H9 (cell line): Measurements from ENCODE around the gene CAMTA1. TPM values are rescaled to one million over a fixed set of nuclear protein-coding genes. Genes with fewer than 3 reads are reported as not detected.

Source experiments
- DNase-seq: peaks from one replicate; pipeline ENCODE4 v3.0.0-alpha.2; 2017
- H2AFZ ChIP-seq: one replicate; pipeline ENCODE4 v1.6.1; 2013; ENCODE audit warnings: mild to moderate bottlenecking, low read length, control low read depth, moderate library complexity
- H2AK5ac ChIP-seq: 2 replicates; pipeline ENCODE4 v1.6.1; 2013; ENCODE audit warnings: low read length, control low read depth, mixed read lengths; ENCODE audit not compliant: insufficient read length
- H2BK120ac ChIP-seq: one replicate; pipeline ENCODE4 v1.6.1; 2013; ENCODE audit warnings: low read depth, mild to moderate bottlenecking, low read length, control low read depth, inconsistent platforms; ENCODE audit not compliant: poor library complexity, severe bottlenecking
- H2BK12ac ChIP-seq: 2 replicates; pipeline ENCODE4 v1.6.1; 2013; ENCODE audit warnings: low read length, control low read depth, mixed read lengths, low read depth; ENCODE audit not compliant: insufficient read length
- H2BK15ac ChIP-seq: 2 replicates; pipeline ENCODE4 v1.6.1; 2013; ENCODE audit warnings: low read depth, low read length, control low read depth
- H2BK20ac ChIP-seq: one replicate; pipeline ENCODE4 v1.6.1; 2013; ENCODE audit warnings: low read depth, mild to moderate bottlenecking, low read length, control low read depth, inconsistent platforms; ENCODE audit not compliant: poor library complexity, severe bottlenecking
- H2BK5ac ChIP-seq: 2 replicates; pipeline ENCODE4 v1.6.1; 2013; ENCODE audit warnings: low read length, control low read depth, mixed read lengths; ENCODE audit not compliant: insufficient read length
- H3K14ac ChIP-seq: 2 replicates; pipeline ENCODE4 v1.6.1; 2013; ENCODE audit warnings: low read length, control low read depth; ENCODE audit not compliant: insufficient read depth
- H3K18ac ChIP-seq: 2 replicates; pipeline ENCODE4 v1.6.1; 2013; ENCODE audit warnings: low read depth, mild to moderate bottlenecking, mixed read lengths, low read length, control low read depth; ENCODE audit not compliant: insufficient read length
- H3K23ac ChIP-seq: 2 replicates; pipeline ENCODE4 v1.6.1; 2013; ENCODE audit warnings: low read length, control low read depth, mixed read lengths, low read depth; ENCODE audit not compliant: insufficient read length
- H3K23me2 ChIP-seq: 2 replicates; pipeline ENCODE4 v1.6.1; 2013; ENCODE audit warnings: low read depth, mild to moderate bottlenecking, mixed read lengths, low read length, control low read depth; ENCODE audit not compliant: insufficient read length, poor library complexity, severe bottlenecking
- H3K27ac ChIP-seq: 2 replicates; pipeline ENCODE4 v1.5.1; 2013; ENCODE audit warnings: low read length, control low read depth, mixed read lengths, low read depth; ENCODE audit not compliant: insufficient read length
- H3K27me3 ChIP-seq: 2 replicates; pipeline ENCODE4 v1.6.1; 2013; ENCODE audit warnings: low read length, control low read depth, inconsistent platforms; ENCODE audit not compliant: insufficient read depth
- H3K4ac ChIP-seq: 2 replicates; pipeline ENCODE4 v1.6.1; 2013; ENCODE audit warnings: low read depth, mild to moderate bottlenecking, control low read depth, inconsistent platforms, low read length, moderate library complexity
- H3K4me1 ChIP-seq: 2 replicates; pipeline ENCODE4 v1.6.1; 2013; ENCODE audit warnings: low read length, control low read depth, inconsistent platforms; ENCODE audit not compliant: insufficient read depth
- H3K4me2 ChIP-seq: 2 replicates; pipeline ENCODE4 v1.6.1; 2013; ENCODE audit warnings: low read length, control low read depth, mixed read lengths; ENCODE audit not compliant: insufficient read length, insufficient read depth
- H3K56ac ChIP-seq: 2 replicates; pipeline ENCODE4 v1.6.1; 2013; ENCODE audit warnings: low read depth, mild to moderate bottlenecking, mixed read lengths, low read length, control low read depth; ENCODE audit not compliant: insufficient read length
- H3K79me1 ChIP-seq: 2 replicates; pipeline ENCODE4 v1.6.1; 2013; ENCODE audit warnings: low read depth, mild to moderate bottlenecking, moderate library complexity, low read length, control low read depth, inconsistent platforms; ENCODE audit not compliant: insufficient read depth, poor library complexity, severe bottlenecking
- H3K79me2 ChIP-seq: 2 replicates; pipeline ENCODE4 v1.6.1; 2013; ENCODE audit warnings: low read length, control low read depth, inconsistent platforms; ENCODE audit not compliant: insufficient read depth
- H3K9ac ChIP-seq: 2 replicates; pipeline ENCODE4 v1.6.1; 2013; ENCODE audit warnings: low read length, control low read depth, mixed read lengths; ENCODE audit not compliant: insufficient read length; ENCODE audit errors: extremely low read depth
- H3K9me3 ChIP-seq: one replicate; pipeline ENCODE4 v1.6.1; 2013; ENCODE audit warnings: low read depth, low read length, inconsistent platforms; ENCODE audit not compliant: control insufficient read depth
- H3T11ph ChIP-seq: one replicate; pipeline ENCODE4 v1.6.1; 2013; ENCODE audit warnings: mild to moderate bottlenecking, low read length, control low read depth, inconsistent platforms
- H4K20me1 ChIP-seq: one replicate; pipeline ENCODE4 v1.6.1; 2013; ENCODE audit not compliant: control insufficient read depth, insufficient read length, insufficient read depth
- H4K5ac ChIP-seq: 2 replicates; pipeline ENCODE4 v1.6.1; 2013; ENCODE audit warnings: low read depth, mild to moderate bottlenecking, mixed read lengths, low read length, control low read depth; ENCODE audit not compliant: insufficient read length
- H4K8ac ChIP-seq: replicated peaks from 2 replicates; pipeline ENCODE4 v1.6.1; 2013; ENCODE audit warnings: low read length, control low read depth, mixed read lengths, low read depth; ENCODE audit not compliant: insufficient read length
- H4K91ac ChIP-seq: 2 replicates; pipeline ENCODE4 v1.6.1; 2013; ENCODE audit warnings: low read depth, mild to moderate bottlenecking, moderate library complexity, mixed read lengths, low read length, control low read depth; ENCODE audit not compliant: insufficient read length
- H3K27ac Mint-ChIP-seq, 3 experiments: 2 replicates in 2 of 3; 3 replicates in 1 of 3; pipeline ENCODE4 v1.8.0; 2020 to 2021; ENCODE audit warnings: mixed read lengths in 3 of 3, mild to moderate bottlenecking in 1 of 3, moderate library complexity in 1 of 3
- H3K27me3 Mint-ChIP-seq: 2 replicates; pipeline ENCODE4 v1.8.0; 2021; ENCODE audit warnings: low read depth, mild to moderate bottlenecking, moderate library complexity, mixed read lengths
- H3K36me3 Mint-ChIP-seq, 3 experiments: 2 replicates in 2 of 3; 3 replicates in 1 of 3; pipeline ENCODE4 v1.8.0; 2020 to 2021; ENCODE audit warnings: low read depth in 3 of 3, mixed read lengths in 3 of 3; ENCODE audit not compliant: insufficient read depth in 1 of 3
- H3K4me1 Mint-ChIP-seq, 2 experiments: 2 replicates each; pipeline ENCODE4 v1.8.0; 2020; ENCODE audit warnings: mixed read lengths in 2 of 2
- H3K4me3 Mint-ChIP-seq, 2 experiments: 2 replicates in 1 of 2; 3 replicates in 1 of 2; pipeline ENCODE4 v1.8.0; 2020 to 2021; ENCODE audit warnings: mild to moderate bottlenecking in 2 of 2, mixed read lengths in 2 of 2, moderate library complexity in 1 of 2
- H3K9me3 Mint-ChIP-seq, 2 experiments: 2 replicates in 1 of 2; 3 replicates in 1 of 2; pipeline ENCODE4 v1.8.0; 2020; ENCODE audit warnings: mild to moderate bottlenecking in 2 of 2, mixed read lengths in 2 of 2, moderate library complexity in 1 of 2
- WGBS: extraction: QIAGEN DNeasy Blood & Tissue Kit; methylation state at CpG from one replicate; pipeline ENCODE4 v1.1.7; 2013; ENCODE audit warnings: missing lambda C conversion rate, low lambda C conversion rate, mixed read lengths; ENCODE audit not compliant: insufficient read length; ENCODE audit errors: extremely low coverage; 5-methylcytosine and 5-hydroxymethylcytosine counted together
- total RNA-seq: library from RNA; stranded (reverse); gene quantifications from 2 replicates; pipeline ENCODE4 v1.2.1, GENCODE V29; 2021
- TF ChIP-seq, protein P1 (sequence below): fragments of 200-600 bp; sonication (generic); conservative IDR thresholded peaks from 3 replicates; pipeline ENCODE4 v1.8.0; 2021; ENCODE audit warnings: antibody characterized with exemption, mild to moderate bottlenecking

The CAMTA1 gene
- total RNA-seq, 1 experiment from 2014 or later: 115 TPM

DNA sequence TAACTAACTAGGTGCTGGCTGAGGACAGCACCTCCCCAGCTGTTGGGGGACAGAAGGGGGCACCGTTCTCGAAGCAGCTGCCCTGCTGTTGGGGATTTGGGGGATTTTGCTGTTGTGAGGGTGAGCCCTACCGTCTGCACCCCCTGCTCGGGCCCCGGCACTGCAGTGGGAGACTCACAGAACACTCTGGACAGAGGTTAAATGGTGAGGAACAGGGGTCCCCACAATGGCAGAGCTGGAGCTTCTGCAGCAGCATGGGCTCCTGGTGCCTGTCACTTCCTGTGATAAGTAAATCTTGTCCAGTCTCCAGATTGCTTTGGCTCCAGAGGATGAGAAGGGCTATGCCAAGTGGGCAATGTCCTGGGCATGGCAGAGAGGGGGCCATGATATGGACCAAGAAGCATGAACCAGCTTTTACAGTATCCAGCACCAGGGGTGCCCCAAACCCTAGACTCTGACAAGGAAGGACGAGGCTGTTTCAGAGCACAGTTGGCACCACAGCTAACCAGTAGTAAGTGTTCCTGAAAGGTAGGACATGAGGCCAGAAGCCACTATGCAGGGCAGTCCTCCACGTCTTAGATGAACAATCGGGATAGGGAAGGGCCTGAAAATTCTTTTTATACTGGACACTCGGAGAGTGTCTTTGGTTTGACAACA lies 620.7 kb downstream of the CAMTA1 start:
- no peak overlapping the region for H3K18ac ChIP-seq
- H3K79me1 ChIP-seq: no peaks in the 10 kb centered on the region
- H3K4me2 ChIP-seq: no peak overlapping the region
- no peaks in the 10 kb centered on the region for H3K79me2 ChIP-seq
- Mint-ChIP-seq H3K27ac (peak overlapping the region in 2 of 3 experiments; percentile 28 to 62; a peak in 2 of 7 replicates), H3K9me3 (no peaks in the 10 kb centered on the region; a peak in 1 of 5 replicates), H3K4me3 (no peak overlapping the region), H3K4me1 (peaks cover 33 to 34% of the 10 kb centered on the region in 2 experiments), H3K27me3 (peaks cover 2% of the 10 kb centered on the region; the same call in 1 of the 2 replicates), H3K36me3 (no peaks in the 10 kb centered on the region)
- H3K9ac ChIP-seq: no peak overlapping the region
- no peak overlapping the region for H2BK15ac ChIP-seq
- no peak overlapping the region for H2AK5ac ChIP-seq
- no peak overlapping the region for H2AFZ ChIP-seq
- no peaks in the 10 kb centered on the region for H4K20me1 ChIP-seq
- H2BK12ac ChIP-seq: no peak overlapping the region
- H2BK20ac ChIP-seq: no peak overlapping the region
- no peak overlapping the region for H3T11ph ChIP-seq
- H3K56ac ChIP-seq: no peak overlapping the region
- no peaks in the 10 kb centered on the region for H3K23me2 ChIP-seq
- H4K5ac ChIP-seq: no peak overlapping the region
- no peak overlapping the region for H4K91ac ChIP-seq
- no peaks in the 10 kb centered on the region for H3K27me3 ChIP-seq
- H3K4ac ChIP-seq: no peak overlapping the region
- no peak overlapping the region for H4K8ac ChIP-seq
- H3K23ac ChIP-seq: no peak overlapping the region
- H3K4me1 ChIP-seq: peaks cover 2% of the 10 kb centered on the region; the same call in 1 of the 2 replicates
- H3K14ac ChIP-seq: no peak overlapping the region
- WGBS: no CpG with 5 or more reads among the region's 9 CpGs
- TF ChIP-seq, protein P1, sequence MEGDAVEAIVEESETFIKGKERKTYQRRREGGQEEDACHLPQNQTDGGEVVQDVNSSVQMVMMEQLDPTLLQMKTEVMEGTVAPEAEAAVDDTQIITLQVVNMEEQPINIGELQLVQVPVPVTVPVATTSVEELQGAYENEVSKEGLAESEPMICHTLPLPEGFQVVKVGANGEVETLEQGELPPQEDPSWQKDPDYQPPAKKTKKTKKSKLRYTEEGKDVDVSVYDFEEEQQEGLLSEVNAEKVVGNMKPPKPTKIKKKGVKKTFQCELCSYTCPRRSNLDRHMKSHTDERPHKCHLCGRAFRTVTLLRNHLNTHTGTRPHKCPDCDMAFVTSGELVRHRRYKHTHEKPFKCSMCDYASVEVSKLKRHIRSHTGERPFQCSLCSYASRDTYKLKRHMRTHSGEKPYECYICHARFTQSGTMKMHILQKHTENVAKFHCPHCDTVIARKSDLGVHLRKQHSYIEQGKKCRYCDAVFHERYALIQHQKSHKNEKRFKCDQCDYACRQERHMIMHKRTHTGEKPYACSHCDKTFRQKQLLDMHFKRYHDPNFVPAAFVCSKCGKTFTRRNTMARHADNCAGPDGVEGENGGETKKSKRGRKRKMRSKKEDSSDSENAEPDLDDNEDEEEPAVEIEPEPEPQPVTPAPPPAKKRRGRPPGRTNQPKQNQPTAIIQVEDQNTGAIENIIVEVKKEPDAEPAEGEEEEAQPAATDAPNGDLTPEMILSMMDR: no peak
- DNase-seq: peak; percentile 15
- no peak overlapping the region for H3K27ac ChIP-seq
- H3K9me3 ChIP-seq: no peaks in the 10 kb centered on the region
- H2BK5ac ChIP-seq: no peak overlapping the region
- no peak overlapping the region for H2BK120ac ChIP-seq
